Muscle layer of duodenum (tissue), 2 donors: Measurements from ENCODE around the gene THOC6.
"Not testable (repeated sequence)": the region's sequence is repeated elsewhere in the genome, so short reads cannot be mapped to it uniquely, and the experiment has no call there.

Experiments used
- H3K27ac ChIP-seq: one replicate; pipeline ENCODE4 v1.7.0; 2013; ENCODE audit warnings: mild to moderate bottlenecking, low read length
- H3K27me3 ChIP-seq: one replicate; pipeline ENCODE4 v1.7.0; 2013; ENCODE audit warnings: low read depth, mild to moderate bottlenecking, control low read depth, low read length
- H3K36me3 ChIP-seq, 2 donors: one replicate each; pipeline ENCODE4 v1.7.0; 2013; ENCODE audit warnings: low read length in 2 of 2, control low read depth in 1 of 2, mild to moderate bottlenecking in 1 of 2; ENCODE audit not compliant: insufficient read depth in 2 of 2, control insufficient read depth in 1 of 2
- H3K4me1 ChIP-seq, 2 donors: one replicate each; pipeline ENCODE4 v1.7.0; 2013; ENCODE audit warnings: low read length in 2 of 2, mild to moderate bottlenecking in 2 of 2, control low read depth in 1 of 2, moderate library complexity in 1 of 2; ENCODE audit not compliant: insufficient read depth in 2 of 2, control insufficient read depth in 1 of 2
- H3K4me3 ChIP-seq, 2 donors: one replicate each; pipeline ENCODE4 v1.7.0; 2013; ENCODE audit warnings: low read length in 2 of 2, low read depth in 1 of 2, mild to moderate bottlenecking in 1 of 2
- H3K9me3 ChIP-seq, 2 donors: one replicate each; pipeline ENCODE4 v1.7.0; 2013; ENCODE audit warnings: low read length in 2 of 2, control low read depth in 1 of 2, mild to moderate bottlenecking in 1 of 2; ENCODE audit not compliant: control insufficient read depth in 1 of 2
- donor health status: healthy.

THOC6 gene

DNA sequence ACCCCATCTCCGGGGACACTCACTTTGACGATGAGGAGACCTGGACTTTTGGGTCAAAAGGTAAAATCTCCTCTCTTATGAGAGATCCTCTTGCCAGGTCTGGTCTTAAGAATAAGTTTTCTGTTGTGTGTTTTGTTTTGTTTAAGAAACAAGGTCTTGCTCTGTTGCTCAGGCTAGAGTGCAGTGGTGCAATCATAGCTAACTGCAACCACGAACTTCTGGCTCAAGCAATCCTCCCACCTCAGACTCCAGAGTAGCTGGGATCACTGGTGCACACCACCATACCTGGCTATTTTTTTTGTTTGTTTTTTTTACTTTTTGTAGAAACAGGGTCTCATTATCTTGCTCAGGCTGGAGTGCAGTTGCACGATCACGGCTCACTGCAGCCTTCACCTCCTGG is 26.7 kb downstream of the THOC6 start:
- Histone ChIP-seq H3K9me3 (no peaks in the 10 kb centered on the region), H3K36me3 (no peaks in the 10 kb centered on the region), H3K27me3 (peaks cover 17% of the 10 kb centered on the region), H3K4me3 (no peak overlapping the region), H3K4me1 (peaks cover 0 to 17% of the 10 kb centered on the region in 2 donors), H3K27ac (no peak overlapping the region)

DNA sequence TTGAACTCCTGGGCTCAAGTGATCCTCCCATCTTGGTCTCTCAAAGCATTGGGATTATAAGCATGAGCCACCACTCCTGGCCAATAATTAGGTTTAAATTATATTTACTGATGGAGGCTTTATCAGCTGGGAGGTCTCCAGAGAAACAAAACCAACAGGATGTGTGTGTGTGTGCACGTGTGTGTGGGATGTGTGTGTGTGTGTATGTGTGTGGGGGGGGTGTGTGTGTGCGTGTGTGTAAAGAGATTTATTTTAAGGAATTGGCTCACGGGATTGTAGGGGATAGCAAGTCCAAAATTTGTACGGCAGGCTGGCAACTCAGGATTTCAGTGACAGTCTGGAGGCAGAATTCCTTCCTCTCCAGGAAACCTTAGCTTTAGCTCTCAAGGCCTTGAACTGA is 27.2 kb downstream of the THOC6 start:
- Histone ChIP-seq H3K27me3 (peaks cover 14% of the 10 kb centered on the region), H3K9me3 (no peaks in the 10 kb centered on the region), H3K4me1 (peaks cover 0 to 13% of the 10 kb centered on the region in 2 donors), H3K36me3 (no peaks in the 10 kb centered on the region), H3K27ac (no peak overlapping the region), H3K4me3 (no peak overlapping the region)

DNA sequence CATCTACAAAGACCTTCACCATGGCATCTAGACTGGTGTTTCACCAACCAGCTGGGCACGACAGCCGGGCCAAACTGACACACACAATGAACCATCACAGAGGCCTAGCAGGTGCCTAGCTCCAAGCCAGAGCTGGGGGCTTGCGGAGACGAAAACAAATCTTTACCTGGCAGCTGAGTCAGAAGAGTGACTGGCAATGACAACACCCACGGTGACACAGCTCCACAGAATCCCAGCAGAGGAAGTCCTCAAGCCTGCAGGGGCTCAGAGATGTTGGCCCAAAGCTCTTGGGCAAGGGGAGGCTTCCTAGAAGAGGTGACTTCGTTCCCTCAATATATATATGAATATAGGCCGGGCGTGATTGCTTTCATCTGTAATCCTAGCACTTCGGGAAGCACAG is 27.7 kb downstream of the THOC6 start:
- Histone ChIP-seq H3K27me3 (peaks cover 9% of the 10 kb centered on the region), H3K9me3 (no peaks in the 10 kb centered on the region), H3K4me1 (peaks cover 0 to 9% of the 10 kb centered on the region in 2 donors), H3K4me3 (no peak overlapping the region), H3K36me3 (no peaks in the 10 kb centered on the region), H3K27ac (no peak overlapping the region)

DNA sequence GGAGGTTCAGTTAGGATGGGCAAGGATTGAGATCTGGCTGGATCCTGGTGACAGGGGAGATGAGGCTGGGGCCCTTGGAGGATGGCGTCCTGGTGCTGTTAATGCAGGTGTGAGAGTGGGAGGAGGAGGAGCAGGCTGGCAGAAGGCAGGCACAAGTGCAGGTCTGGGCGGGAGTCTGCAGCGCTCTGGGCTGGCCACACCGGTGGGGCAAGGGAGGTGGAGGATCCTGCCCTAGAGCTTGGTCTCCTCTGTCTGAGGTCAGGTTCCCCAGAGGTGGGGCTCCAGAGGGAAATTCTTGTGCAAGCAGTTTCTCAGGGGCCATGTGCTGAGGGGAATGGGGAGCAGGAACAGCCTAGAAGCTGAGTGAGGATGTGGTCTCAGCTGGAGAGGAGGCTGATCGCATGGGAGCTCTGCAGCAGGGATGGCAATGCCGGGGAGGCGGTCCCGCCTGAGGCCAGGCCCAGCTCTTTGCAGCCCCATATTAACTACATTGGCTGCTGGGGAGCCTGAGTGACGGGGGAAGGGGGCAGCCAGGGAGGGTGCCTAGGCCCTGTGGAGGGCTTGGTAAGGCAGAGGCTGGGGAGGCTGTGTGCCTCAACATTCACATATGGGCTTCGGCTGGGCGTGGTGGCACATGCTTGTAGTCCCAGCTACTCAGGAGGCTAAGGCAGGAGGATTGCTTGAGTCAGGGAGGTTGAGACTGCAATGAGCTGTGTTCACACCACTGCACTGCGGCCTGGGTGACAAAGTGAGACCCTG is 28.9 kb downstream of the THOC6 start:
- not testable (repeated sequence) for H3K9me3 ChIP-seq, H3K4me3 ChIP-seq, H3K36me3 ChIP-seq, H3K4me1 ChIP-seq, H3K27ac ChIP-seq, H3K27me3 ChIP-seq

DNA sequence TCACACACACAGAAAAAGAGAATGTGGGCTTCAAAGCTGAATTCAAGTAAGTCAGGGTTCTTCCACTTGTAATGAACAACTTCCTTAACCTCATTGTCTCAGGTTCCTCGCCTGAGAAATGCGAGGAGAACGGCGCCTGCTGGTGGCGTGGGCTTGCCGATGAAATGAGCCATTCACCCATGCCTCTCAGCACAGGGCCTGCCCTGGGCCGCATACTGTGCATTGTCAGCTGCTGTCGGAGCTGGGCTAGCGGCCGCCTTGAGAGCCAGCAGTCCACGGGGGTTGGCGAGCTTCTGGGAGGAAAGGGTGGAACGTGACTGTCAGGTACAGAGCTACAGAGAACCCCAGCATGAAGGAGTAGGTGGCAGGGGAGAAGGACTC is 29.5 kb downstream of the THOC6 start:
- not testable (repeated sequence) for H3K9me3 ChIP-seq, H3K4me1 ChIP-seq, H3K27me3 ChIP-seq, H3K36me3 ChIP-seq, H3K27ac ChIP-seq, H3K4me3 ChIP-seq

DNA sequence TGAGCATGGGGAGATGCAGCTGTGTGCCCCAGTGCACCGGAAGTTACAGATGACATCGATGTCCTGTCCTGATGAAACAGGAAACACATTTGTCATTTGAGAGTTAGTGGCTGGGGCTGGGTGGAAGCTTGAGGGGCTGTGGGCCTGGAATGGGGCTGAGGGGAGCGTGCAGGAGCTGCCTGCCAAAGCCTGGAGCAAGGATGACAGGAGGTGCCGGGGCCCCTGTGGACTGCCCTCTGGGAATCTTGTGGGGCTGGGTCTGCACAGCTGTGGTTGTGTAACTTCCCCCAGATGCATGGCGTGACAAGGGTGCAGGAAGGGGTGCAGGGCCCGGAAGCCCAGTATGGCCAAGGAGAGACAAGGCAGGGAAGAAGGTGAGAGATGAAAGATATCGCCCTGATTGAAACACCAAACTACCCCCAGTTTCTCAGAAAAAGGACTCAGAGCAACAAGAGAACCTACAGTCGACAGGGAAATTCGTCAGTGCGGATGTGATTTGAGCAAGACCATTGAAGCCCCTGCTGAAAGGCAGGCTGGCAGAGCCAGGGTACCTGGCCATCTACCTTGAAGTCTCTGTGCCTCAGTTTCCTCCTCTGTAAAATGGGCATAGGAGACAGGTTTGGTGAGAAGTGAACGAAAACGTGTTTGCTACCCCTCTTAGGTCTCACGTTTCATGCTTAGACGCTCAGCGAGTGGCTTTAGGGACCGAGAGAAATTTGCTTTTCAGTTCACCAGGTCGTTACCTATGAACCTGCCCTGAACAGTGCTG is 31.3 kb downstream of the THOC6 start:
- H3K27me3 ChIP-seq, result no peaks in the 10 kb centered on the region
- no peak overlapping the region for H3K27ac ChIP-seq
- peaks cover 0 to 20% of the 10 kb centered on the region in 2 donors for H3K4me1 ChIP-seq
- no peak overlapping the region for H3K4me3 ChIP-seq
- H3K36me3 ChIP-seq, result no peaks in the 10 kb centered on the region
- no peaks in the 10 kb centered on the region for H3K9me3 ChIP-seq

DNA sequence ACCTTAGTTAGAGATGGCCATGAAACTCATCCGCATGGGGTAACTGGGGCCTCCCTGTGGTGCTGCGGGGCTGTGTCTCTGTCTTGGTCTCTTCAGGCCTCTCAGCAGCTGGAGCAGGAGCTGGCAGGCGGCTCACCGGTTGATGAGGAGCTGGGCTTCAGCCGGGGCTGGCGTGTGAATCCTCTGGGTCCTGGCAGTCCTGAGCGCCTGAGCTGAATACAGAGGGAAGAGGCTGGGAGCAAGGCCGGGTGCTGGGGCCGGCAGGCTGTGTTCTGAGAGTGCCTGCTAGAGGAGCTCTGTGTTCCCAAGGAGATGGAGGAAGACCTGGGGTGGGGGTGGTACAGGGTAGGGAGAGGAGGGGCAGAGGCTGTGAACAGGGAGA is 31.9 kb downstream of the THOC6 start:
- peaks cover 0 to 20% of the 10 kb centered on the region in 2 donors for H3K4me1 ChIP-seq
- H3K9me3 ChIP-seq, H3K27ac ChIP-seq, H3K27me3 ChIP-seq, H3K36me3 ChIP-seq, H3K4me3 ChIP-seq: not testable (repeated sequence)

DNA sequence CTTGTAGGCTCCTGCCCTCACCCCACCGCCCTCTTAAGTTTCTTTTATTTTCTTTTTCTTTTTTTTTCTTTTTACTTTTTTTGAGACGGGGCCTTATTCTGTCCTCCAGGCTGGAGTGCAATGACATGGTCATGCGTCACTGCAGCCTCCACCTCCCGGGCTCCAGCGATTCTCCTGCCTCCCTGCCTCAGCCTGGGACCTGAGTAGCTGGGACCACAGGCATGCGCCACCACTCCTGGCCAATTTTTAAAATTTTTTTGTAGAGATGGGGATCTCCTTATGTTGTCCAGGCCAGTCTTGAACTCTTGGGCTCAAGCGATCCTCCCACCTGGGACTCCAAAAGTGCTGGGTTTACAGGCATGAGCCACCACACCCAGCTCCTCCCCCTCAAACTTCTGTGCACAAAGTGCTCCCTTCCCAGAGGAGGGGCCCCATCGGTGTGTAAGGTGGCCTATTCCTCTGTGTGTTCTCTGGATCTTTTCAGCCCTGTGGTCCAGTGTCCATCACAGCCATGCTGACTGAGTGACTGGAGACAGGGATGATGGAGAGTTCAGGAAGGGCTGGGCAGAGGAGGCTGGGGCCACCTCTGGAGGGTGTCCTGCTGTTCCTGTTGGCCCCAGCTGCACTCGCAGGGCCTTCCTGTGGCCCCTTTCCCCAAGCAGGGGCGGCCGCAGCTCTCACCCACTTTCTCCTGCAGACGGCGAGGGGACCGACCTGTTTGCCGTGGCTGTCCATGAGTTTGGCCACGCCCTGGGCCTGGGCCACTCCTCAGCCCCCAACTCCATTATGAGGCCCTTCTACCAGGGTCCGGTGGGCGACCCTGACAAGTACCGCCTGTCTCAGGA is 32.7 kb downstream of the THOC6 start:
- no peaks in the 10 kb centered on the region for H3K27me3 ChIP-seq
- no peak overlapping the region for H3K4me3 ChIP-seq
- peaks cover 0 to 20% of the 10 kb centered on the region in 2 donors for H3K4me1 ChIP-seq
- H3K36me3 ChIP-seq, result no peaks in the 10 kb centered on the region
- no peaks in the 10 kb centered on the region for H3K9me3 ChIP-seq
- H3K27ac ChIP-seq, result no peak overlapping the region

DNA sequence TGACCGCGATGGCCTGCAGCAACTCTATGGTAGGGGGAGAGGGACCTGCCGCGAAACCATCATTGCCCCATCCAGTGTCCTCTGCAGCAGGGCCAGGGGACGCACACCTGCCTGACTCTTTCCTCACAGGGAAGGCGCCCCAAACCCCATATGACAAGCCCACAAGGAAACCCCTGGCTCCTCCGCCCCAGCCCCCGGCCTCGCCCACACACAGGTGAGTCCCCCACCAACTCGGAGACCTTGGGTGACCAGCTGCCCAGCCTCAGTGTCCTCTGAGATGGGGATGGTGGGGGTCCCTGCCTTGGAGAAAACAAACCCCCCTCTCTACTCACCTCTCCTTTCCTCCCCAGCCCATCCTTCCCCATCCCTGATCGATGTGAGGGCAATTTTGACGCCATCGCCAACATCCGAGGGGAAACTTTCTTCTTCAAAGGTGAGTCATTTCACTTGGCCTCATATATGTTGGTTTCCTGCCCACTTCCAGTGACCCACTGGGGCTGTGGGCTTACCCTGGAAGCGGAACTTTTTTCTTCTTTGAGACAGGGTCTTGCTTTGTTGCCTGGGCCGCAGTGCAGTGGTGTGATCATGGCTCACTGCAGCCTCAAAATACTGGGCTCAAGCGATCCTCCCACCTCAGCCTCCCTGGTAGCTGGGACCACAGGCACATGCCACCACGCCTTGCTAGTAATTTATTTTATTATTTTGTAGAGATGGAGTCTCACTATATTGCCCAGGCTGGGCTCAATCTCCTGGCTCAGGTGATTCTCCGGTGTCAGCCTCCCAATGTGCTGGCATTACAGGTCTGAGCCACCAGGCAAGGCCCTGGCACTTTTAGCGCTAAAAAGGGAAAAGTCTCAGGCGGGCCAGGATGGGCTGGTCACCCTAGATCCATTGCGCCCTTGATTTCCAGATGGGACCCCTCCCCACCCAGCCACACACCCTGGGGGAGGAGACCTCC is 33.6 kb downstream of the THOC6 start:
- Histone ChIP-seq H3K4me1 (peaks cover 0 to 20% of the 10 kb centered on the region in 2 donors), H3K9me3 (no peaks in the 10 kb centered on the region), H3K36me3 (no peaks in the 10 kb centered on the region), H3K27ac (no peak overlapping the region), H3K4me3 (peak overlapping the region in 1 of 2 donors; percentile 79), H3K27me3 (no peaks in the 10 kb centered on the region)

DNA sequence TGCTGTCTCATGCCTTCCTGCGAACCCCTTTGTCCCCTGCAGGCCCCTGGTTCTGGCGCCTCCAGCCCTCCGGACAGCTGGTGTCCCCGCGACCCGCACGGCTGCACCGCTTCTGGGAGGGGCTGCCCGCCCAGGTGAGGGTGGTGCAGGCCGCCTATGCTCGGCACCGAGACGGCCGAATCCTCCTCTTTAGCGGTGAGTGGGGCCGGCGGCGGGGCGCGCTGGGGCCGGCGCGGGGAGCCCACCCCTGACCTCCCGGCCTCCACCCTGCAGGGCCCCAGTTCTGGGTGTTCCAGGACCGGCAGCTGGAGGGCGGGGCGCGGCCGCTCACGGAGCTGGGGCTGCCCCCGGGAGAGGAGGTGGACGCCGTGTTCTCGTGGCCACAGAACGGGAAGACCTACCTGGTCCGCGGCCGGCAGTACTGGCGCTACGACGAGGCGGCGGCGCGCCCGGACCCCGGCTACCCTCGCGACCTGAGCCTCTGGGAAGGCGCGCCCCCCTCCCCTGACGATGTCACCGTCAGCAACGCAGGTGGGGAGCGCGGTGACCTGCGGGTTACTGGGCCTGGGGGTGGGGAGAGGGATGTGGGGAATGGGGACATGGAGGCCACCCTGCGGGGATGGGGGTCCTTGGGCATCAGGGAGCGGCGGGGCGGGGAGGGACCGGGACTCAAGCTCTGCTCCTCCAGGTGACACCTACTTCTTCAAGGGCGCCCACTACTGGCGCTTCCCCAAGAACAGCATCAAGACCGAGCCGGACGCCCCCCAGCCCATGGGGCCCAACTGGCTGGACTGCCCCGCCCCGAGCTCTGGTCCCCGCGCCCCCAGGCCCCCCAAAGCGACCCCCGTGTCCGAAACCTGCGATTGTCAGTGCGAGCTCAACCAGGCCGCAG is 34.5 kb downstream of the THOC6 start:
- Histone ChIP-seq H3K27ac (no peak overlapping the region), H3K27me3 (no peaks in the 10 kb centered on the region), H3K36me3 (no peaks in the 10 kb centered on the region), H3K4me1 (peaks cover 0 to 20% of the 10 kb centered on the region in 2 donors), H3K4me3 (peak overlapping the region; percentile 37 to 79), H3K9me3 (no peaks in the 10 kb centered on the region)
